ENCODE data around the gene SAG. TPM values are rescaled to one million over a fixed set of nuclear protein-coding genes. Genes with fewer than 3 reads are reported as not detected.

SAG gene
- total RNA-seq, 2 donors from 2014 or later: 1.8 TPM; not detected in 1

GRCh38 chr2:233336541-233336940 lies 28.9 kb downstream of the SAG start:
- Histone ChIP-seq H3K36me3 (no peaks in the 10 kb centered on the region), H3K27me3 (no peaks in the 10 kb centered on the region), H3K27ac (no peak overlapping the region), H3K9me3 (no peaks in the 10 kb centered on the region), H3K4me1 (no peaks in the 10 kb centered on the region), H3K4me3 (no peak overlapping the region), H3K9ac (ENCODE audit: low read depth in 2 of 2, low read length in 2 of 2) (no peak overlapping the region)
- DNase-seq: peak; percentile 76
- TF ChIP-seq, protein P1, sequence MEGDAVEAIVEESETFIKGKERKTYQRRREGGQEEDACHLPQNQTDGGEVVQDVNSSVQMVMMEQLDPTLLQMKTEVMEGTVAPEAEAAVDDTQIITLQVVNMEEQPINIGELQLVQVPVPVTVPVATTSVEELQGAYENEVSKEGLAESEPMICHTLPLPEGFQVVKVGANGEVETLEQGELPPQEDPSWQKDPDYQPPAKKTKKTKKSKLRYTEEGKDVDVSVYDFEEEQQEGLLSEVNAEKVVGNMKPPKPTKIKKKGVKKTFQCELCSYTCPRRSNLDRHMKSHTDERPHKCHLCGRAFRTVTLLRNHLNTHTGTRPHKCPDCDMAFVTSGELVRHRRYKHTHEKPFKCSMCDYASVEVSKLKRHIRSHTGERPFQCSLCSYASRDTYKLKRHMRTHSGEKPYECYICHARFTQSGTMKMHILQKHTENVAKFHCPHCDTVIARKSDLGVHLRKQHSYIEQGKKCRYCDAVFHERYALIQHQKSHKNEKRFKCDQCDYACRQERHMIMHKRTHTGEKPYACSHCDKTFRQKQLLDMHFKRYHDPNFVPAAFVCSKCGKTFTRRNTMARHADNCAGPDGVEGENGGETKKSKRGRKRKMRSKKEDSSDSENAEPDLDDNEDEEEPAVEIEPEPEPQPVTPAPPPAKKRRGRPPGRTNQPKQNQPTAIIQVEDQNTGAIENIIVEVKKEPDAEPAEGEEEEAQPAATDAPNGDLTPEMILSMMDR (IDR thresholded peaks at IDR 0.05): no peak
- intact Hi-C loops (cut with DNase I): no loop called here

GRCh38 chr2:233338046-233338445 lies 30.4 kb downstream of the SAG start:
- Histone ChIP-seq H3K36me3 (no peaks in the 10 kb centered on the region), H3K4me3 (no peak overlapping the region), H3K9ac (ENCODE audit: low read depth in 2 of 2, low read length in 2 of 2) (no peak overlapping the region), H3K27me3 (no peaks in the 10 kb centered on the region), H3K27ac (no peak overlapping the region), H3K4me1 (no peaks in the 10 kb centered on the region), H3K9me3 (no peaks in the 10 kb centered on the region)
- no peak for DNase-seq
- TF ChIP-seq, protein P1 (IDR thresholded peaks at IDR 0.05): no peak
- intact Hi-C loops (cut with DNase I): no loop called here

DNA sequence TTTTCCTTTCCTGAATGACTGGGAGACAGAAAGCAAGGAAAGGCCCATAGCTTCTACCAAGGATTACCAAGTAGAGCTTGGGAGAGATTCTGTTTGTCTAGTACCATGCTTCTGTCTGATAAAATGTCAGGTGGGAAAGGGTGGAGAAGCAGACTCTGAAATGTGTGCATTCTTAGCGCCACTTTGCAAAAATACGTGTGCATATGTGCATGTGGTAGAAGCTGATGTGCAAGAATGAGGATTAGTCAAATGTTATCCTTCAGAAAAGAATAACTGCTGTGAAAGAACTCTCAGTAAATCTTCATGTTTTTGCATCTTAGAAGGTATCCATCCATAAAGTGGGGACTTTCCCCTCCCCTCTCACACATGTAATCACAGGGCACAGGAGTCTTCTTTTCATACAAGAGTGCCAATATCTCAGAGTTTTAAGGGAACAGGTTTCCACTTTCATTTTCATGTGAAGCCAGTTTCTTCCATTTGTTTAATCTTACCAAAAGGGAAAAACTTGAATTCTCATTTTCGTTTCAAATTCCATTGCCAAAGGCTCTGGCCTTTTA lies 31.3 kb downstream of the SAG start:
- DNase-seq: no peak
- H3K27ac ChIP-seq: no peak overlapping the region
- no peaks in the 10 kb centered on the region for H3K27me3 ChIP-seq
- H3K4me3 ChIP-seq: no peak overlapping the region
- no peaks in the 10 kb centered on the region for H3K9me3 ChIP-seq
- TF ChIP-seq, protein P1 (IDR thresholded peaks at IDR 0.05): no peak
- no peaks in the 10 kb centered on the region for H3K36me3 ChIP-seq
- no peak overlapping the region for H3K9ac ChIP-seq (ENCODE audit: low read depth in 2 of 2, low read length in 2 of 2)
- H3K4me1 ChIP-seq: no peaks in the 10 kb centered on the region
- intact Hi-C loops (cut with DNase I): no loop called here

DNA sequence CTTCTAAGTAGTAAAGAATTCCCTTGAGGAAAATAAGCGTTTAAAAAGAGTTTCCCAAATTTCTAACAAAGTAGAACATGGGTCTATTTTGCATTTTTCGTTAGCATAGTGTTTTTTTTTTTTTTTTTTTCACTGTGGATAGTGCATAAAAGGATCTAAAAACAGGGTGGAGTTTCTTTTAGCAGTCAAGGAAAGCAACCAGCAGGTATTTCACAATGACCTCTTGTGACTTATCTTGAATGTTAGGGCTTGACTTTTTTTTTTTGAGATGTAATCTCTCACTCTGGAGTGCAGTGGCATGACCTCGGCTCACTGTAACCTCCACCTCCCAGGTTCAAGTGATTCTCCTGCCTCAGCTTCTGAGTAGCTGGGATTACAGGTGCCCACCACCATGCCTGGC lies 31.8 kb downstream of the SAG start:
- Histone ChIP-seq H3K9me3 (no peaks in the 10 kb centered on the region), H3K4me3 (no peak overlapping the region), H3K27ac (no peak overlapping the region), H3K27me3 (no peaks in the 10 kb centered on the region), H3K9ac (ENCODE audit: low read depth in 2 of 2, low read length in 2 of 2) (no peak overlapping the region), H3K4me1 (no peaks in the 10 kb centered on the region), H3K36me3 (no peaks in the 10 kb centered on the region)
- intact Hi-C loops (cut with DNase I): no loop called here
- DNase-seq: no peak
- TF ChIP-seq, protein P1 (IDR thresholded peaks at IDR 0.05): no peak

DNA sequence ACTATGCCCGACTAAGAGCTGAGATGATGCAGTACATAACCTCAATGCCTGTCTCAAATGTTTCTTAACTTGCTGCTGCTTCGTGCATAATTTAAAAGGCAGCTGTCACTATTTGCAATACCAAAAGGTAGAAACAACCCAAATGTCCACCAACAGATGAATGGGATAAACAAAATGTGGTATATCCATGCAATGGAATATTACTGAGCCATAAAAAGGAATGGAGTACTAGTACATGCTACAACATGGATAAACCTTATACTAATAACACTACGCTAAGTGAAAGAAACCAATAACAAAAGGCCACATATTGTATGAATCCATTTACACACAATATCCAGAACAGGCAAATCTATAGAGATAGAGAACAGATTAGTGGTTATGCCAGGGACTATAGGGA lies 33.7 kb downstream of the SAG start:
- TF ChIP-seq, protein P1 (IDR thresholded peaks at IDR 0.05): no peak

More for the DNA sequence above, 33.7 kb downstream of the SAG start:
- no peak overlapping the region for H3K4me3 ChIP-seq
- no peaks in the 10 kb centered on the region for H3K4me1 ChIP-seq
- no peaks in the 10 kb centered on the region for H3K27me3 ChIP-seq
- H3K9me3 ChIP-seq: no peaks in the 10 kb centered on the region
- H3K27ac ChIP-seq: no peak overlapping the region
- H3K36me3 ChIP-seq: no peaks in the 10 kb centered on the region
- intact Hi-C loops (cut with DNase I): no loop called here
- no peak for DNase-seq
- H3K9ac ChIP-seq (ENCODE audit: low read depth in 2 of 2, low read length in 2 of 2): no peak overlapping the region

All from colonic mucosa (tissue), 4 donors.